ENCODE measurements around the gene DPYD. TPM values are rescaled to one million over a fixed set of nuclear protein-coding genes. Genes with fewer than 3 reads are reported as not detected.

DPYD gene
- total and polyA plus RNA-seq, 4 donors = 17.7 to 99.3 (median 74.4) TPM

GRCh38 chr1:97563926-97564325 is 356.9 kb downstream of the DPYD start:
- H3K4me1 ChIP-seq (ENCODE audit: control insufficient read depth in 5 of 5, insufficient read depth in 5 of 5, low read length in 5 of 5) = peaks cover 0 to 3% (median 0%) of the 10 kb centered on the region in 5 donors
- H3K9ac ChIP-seq (ENCODE audit: insufficient read depth in 1 of 2, low read length in 2 of 2) = no peak overlapping the region
- DNase-seq (no peak), ATAC-seq (ENCODE audit: insufficient read depth, low FRiP score) (no peak)
- H3K27ac ChIP-seq (ENCODE audit: low read depth in 1 of 2, low read length in 1 of 2) = no peak overlapping the region
- no peaks in the 10 kb centered on the region for H3K9me3 ChIP-seq (ENCODE audit: control insufficient read depth in 4 of 4, insufficient read depth in 3 of 4, low read length in 3 of 4)
- H3K27me3 ChIP-seq (ENCODE audit: control insufficient read depth in 3 of 3, insufficient read depth in 3 of 3, low read length in 2 of 3) = no peaks in the 10 kb centered on the region
- TF ChIP-seq CTCF (IDR thresholded peaks at IDR 0.05; ENCODE audit: control extremely low read depth, extremely low read depth) = no peak
- 97 to 98% methylated on average over 4 of the region's 4 CpGs for WGBS, 2 donors
- no peak overlapping the region for H3K4me3 ChIP-seq
- peaks cover 0 to 2% (median 0%) of the 10 kb centered on the region in 4 donors for H3K36me3 ChIP-seq (ENCODE audit: control insufficient read depth in 4 of 4, insufficient read depth in 4 of 4, low read length in 4 of 4)

GRCh38 chr1:97562081-97562480 is 358.8 kb downstream of the DPYD start:
- DNase-seq (peak in 1 of 3 donors; percentile 17), ATAC-seq (ENCODE audit: insufficient read depth, low FRiP score) (no peak)
- no peak overlapping the region for H3K9ac ChIP-seq (ENCODE audit: insufficient read depth in 1 of 2, low read length in 2 of 2)
- no peaks in the 10 kb centered on the region for H3K27me3 ChIP-seq (ENCODE audit: control insufficient read depth in 3 of 3, insufficient read depth in 3 of 3, low read length in 2 of 3)
- no peak for TF ChIP-seq CTCF (IDR thresholded peaks at IDR 0.05; ENCODE audit: control extremely low read depth, extremely low read depth)
- peaks cover 0 to 3% (median 0%) of the 10 kb centered on the region in 4 donors for H3K9me3 ChIP-seq (ENCODE audit: control insufficient read depth in 4 of 4, insufficient read depth in 3 of 4, low read length in 3 of 4)
- no peak overlapping the region for H3K4me3 ChIP-seq
- peaks cover 0 to 2% (median 0%) of the 10 kb centered on the region in 4 donors for H3K36me3 ChIP-seq (ENCODE audit: control insufficient read depth in 4 of 4, insufficient read depth in 4 of 4, low read length in 4 of 4)
- H3K4me1 ChIP-seq (ENCODE audit: control insufficient read depth in 5 of 5, insufficient read depth in 5 of 5, low read length in 5 of 5) = peaks cover 0 to 3% (median 0%) of the 10 kb centered on the region in 5 donors
- H3K27ac ChIP-seq (ENCODE audit: low read depth in 1 of 2, low read length in 1 of 2) = no peak overlapping the region

GRCh38 chr1:97560714-97561113 is 360.1 kb downstream of the DPYD start:
- DNase-seq (peak in 1 of 3 donors; percentile 3), ATAC-seq (ENCODE audit: insufficient read depth, low FRiP score) (no peak)
- Histone ChIP-seq H3K4me3 (no peak overlapping the region), H3K9ac (ENCODE audit: insufficient read depth in 1 of 2, low read length in 2 of 2) (no peak overlapping the region), H3K4me1 (ENCODE audit: control insufficient read depth in 5 of 5, insufficient read depth in 5 of 5, low read length in 5 of 5) (peaks cover 0 to 3% (median 0%) of the 10 kb centered on the region in 5 donors), H3K9me3 (ENCODE audit: control insufficient read depth in 4 of 4, insufficient read depth in 3 of 4, low read length in 3 of 4) (peaks cover 0 to 3% (median 0%) of the 10 kb centered on the region in 4 donors), H3K27me3 (ENCODE audit: control insufficient read depth in 3 of 3, insufficient read depth in 3 of 3, low read length in 2 of 3) (no peaks in the 10 kb centered on the region), H3K36me3 (ENCODE audit: control insufficient read depth in 4 of 4, insufficient read depth in 4 of 4, low read length in 4 of 4) (peaks cover 0 to 2% (median 0%) of the 10 kb centered on the region in 4 donors), H3K27ac (ENCODE audit: low read depth in 1 of 2, low read length in 1 of 2) (no peak overlapping the region)
- 92 to 95% methylated on average over 4 of the region's 4 CpGs for WGBS, 2 donors
- TF ChIP-seq CTCF (IDR thresholded peaks at IDR 0.05; ENCODE audit: control extremely low read depth, extremely low read depth) = no peak

GRCh38 chr1:97553971-97554370 is 366.9 kb downstream of the DPYD start:
- H3K36me3 ChIP-seq (ENCODE audit: control insufficient read depth in 4 of 4, insufficient read depth in 4 of 4, low read length in 4 of 4) = peaks cover 0 to 5% (median 1%) of the 10 kb centered on the region in 4 donors
- DNase-seq = peak in 2 of 3 donors; percentile 5 to 19
- H3K9ac ChIP-seq (ENCODE audit: insufficient read depth in 1 of 2, low read length in 2 of 2) = no peak overlapping the region
- H3K27me3 ChIP-seq (ENCODE audit: control insufficient read depth in 3 of 3, insufficient read depth in 3 of 3, low read length in 2 of 3) = no peaks in the 10 kb centered on the region
- 89 to 91% methylated on average over 2 of the region's 2 CpGs for WGBS, 2 donors
- peaks cover 0 to 3% (median 0%) of the 10 kb centered on the region in 4 donors for H3K9me3 ChIP-seq (ENCODE audit: control insufficient read depth in 4 of 4, insufficient read depth in 3 of 4, low read length in 3 of 4)
- H3K4me1 ChIP-seq (ENCODE audit: control insufficient read depth in 5 of 5, insufficient read depth in 5 of 5, low read length in 5 of 5) = no peaks in the 10 kb centered on the region
- no peak for ATAC-seq (ENCODE audit: insufficient read depth, low FRiP score)
- TF ChIP-seq CTCF (IDR thresholded peaks at IDR 0.05; ENCODE audit: control extremely low read depth, extremely low read depth) = no peak
- no peak overlapping the region for H3K4me3 ChIP-seq
- H3K27ac ChIP-seq (ENCODE audit: low read depth in 1 of 2, low read length in 1 of 2) = no peak overlapping the region

Measured in lung (tissue), 12 donors.